Stimulated activated CD4-positive, alpha-beta T cell treated with anti-CD3 and anti-CD28 coated beads, Interleukin-15, amount 100 ng/mL, for 24 hours (primary cell): ENCODE measurements around the gene CYP3A4.

Source experiments
- DNase-seq: peaks from one replicate; pipeline ENCODE4 v3.0.0-alpha.2; 2020

CYP3A4 gene

DNA sequence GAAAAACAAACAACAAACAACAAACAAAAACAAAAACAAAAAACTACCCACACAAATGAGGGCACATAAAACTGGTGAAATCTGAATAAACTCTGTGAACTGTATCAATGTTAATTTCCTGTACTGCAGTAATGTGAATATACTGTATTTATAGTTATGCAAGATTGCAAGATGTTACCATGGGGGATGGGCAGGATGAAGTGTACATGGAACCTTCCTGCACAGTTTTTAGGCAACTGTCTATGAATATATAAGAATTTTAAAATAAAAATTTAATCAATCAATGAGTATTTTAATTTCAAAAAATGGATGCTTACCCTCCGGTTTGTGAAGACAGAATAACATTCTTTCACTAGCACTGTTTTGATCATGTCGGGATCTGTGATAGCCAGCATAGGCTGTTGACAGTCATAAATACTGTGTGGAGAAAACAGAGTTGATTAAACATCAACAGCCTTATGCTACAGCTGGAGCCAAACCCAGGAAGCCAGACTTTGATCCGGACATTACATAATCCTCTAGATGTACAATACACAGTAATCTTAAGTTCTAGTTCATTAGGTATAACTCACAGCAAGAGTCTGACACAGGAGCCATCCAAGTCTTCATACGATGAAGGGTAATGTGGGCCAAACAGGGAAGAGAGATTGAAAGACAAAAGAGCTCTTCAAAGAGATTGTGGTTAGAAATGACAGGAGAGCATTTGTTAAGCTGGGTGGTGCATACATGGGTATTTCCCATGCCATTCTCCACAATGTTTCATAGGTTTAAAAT, 63.8 kb downstream of the CYP3A4 start:
- no peak for DNase-seq

DNA sequence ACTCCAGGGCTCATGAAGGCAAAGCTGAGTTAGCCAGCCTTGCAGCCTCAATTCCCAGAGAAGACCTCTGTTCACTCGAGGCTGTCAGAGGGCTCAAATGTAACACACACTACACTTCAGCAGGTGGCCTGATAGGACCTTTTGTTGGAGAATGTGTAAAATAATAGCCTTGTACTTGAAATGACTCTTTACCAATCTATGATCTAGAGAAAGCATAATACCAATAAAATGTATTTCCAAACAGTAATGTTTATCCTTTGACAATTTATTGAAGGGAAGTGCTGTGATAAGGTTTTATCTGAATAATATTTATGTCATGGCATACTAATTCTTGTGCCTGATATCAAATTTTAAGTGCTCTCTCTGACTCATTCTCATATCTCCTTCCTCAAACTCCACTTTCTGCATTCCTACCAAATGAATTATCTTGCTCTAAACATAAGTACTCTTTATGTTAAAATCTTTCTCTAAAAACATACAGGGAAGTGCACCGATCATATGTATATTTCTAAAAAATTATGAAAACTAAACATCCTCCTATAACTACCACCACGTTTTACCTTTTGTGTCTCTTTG, 69.9 kb downstream of the CYP3A4 start:
- DNase-seq, result no peak

DNA sequence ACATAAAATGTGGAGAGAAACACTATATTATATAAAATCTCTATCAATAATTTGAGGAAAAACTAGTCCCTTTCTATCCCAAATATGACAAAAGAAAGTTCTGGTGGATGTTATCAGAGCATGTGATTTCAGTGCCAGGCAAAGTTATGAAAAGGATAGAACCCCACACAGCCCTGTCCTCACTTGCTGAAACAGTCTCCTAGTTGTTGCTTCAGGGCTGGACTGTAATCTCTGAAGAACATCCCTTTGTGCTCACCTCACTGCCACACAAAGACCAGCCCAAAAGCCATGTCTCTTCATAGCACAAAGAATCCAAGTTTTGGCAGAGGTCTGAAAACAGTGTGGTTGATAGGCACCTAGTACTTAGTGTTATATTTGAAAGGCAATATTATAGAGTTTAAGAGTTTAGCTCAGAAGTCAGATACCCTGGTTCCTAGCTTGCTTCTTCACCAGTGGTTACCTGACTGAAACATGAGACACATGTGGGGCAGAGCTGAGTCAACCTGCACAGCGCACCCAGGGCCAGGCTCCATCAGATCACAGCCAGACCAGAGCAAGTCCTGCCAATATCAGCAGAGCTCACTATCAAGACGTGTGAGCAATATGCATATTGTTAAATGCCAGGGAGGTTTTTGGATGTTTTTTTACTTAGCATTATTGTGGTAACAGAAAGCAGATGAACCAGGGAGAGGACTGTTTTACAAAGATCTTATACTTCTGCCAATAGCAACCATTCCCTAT, 74.0 kb downstream of the CYP3A4 start:
- DNase-seq, result no peak

DNA sequence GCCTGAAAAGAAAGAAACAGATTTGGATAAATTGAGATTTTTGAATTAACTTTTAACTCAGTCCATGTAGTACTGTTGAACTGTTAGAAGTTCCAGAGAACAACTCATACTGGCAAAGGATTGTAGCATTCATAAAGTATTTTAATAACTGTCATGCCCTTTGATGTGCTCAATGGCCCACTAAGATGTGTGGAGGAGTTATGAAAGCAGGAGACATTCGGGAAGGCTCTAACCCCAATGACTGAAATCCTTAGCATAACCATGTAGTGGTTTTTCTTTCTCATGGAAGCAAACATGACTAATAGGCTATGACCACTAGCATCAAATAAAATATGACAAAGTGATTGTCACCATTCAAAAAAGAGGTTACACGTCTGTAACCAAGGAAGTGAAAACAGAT, 74.7 kb downstream of the CYP3A4 start:
- DNase-seq, result no peak

DNA sequence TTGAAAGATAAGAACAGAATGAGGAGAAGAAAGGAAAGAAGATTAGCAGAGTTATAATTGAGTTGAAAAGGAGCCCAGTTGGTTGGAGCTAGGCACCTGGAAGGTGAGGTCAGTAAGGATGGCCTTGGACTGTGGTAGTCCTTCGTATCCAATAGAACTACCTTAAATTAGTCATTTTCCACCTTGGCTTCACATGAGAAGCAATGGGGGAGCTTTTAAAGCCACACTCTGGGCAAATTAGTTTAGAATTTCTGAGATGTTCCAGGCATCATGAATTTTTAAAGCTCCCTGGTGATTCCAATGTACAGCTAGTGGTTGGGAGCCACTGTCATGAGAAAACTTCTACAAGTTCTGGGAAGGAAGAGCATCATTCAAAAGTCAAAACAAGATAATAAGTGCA, 76.9 kb downstream of the CYP3A4 start:
- DNase-seq, result no peak
